GM18505 (cell line): Measurements from ENCODE around the gene TMSB10.

Experiments used
- ATAC-seq: cut with Tn5 transposase; IDR thresholded peaks from one replicate; pipeline ENCODE4 v1.9.1; 2021; ENCODE audit not compliant: unreplicated experiment
- POLR2A ChIP-seq: IDR thresholded peaks from 4 replicates; pipeline ENCODE4 v1.6.1; 2011; ENCODE audit warnings: borderline replicate concordance; ENCODE audit not compliant: insufficient read depth, insufficient read length; ENCODE audit errors: extremely low read depth

TMSB10 gene

GRCh38 chr2:84885111-84885510 is 20.3 kb upstream of the TMSB10 start:
- no peak for ATAC-seq
- no peak for TF ChIP-seq POLR2A

GRCh38 chr2:84886791-84887190 is 18.7 kb upstream of the TMSB10 start:
- no peak for ATAC-seq
- no peak for TF ChIP-seq POLR2A

- peak; percentile 35 for TF ChIP-seq POLR2A
- peak; percentile 99 for ATAC-seq
Observed at GRCh38 chr2:84888401-84889276, 16.8 kb upstream of the TMSB10 start.

- no peak for TF ChIP-seq POLR2A
- no peak for ATAC-seq
Observed at GRCh38 chr2:84889332-84889731, 16.1 kb upstream of the TMSB10 start.

- ATAC-seq = no peak
- no peak for TF ChIP-seq POLR2A
Observed at GRCh38 chr2:84891355-84892010, 14.0 kb upstream of the TMSB10 start.

GRCh38 chr2:84894131-84894586 is 11.3 kb upstream of the TMSB10 start:
- no peak for TF ChIP-seq POLR2A
- ATAC-seq = no peak

GRCh38 chr2:84894758-84895520 is 10.5 kb upstream of the TMSB10 start:
- no peak for TF ChIP-seq POLR2A
- ATAC-seq = no peak

- TF ChIP-seq POLR2A = no peak
- ATAC-seq = no peak
Observed at GRCh38 chr2:84896567-84896966, 8.9 kb upstream of the TMSB10 start.

- ATAC-seq = no peak
Observed at GRCh38 chr2:84897773-84898172, 7.7 kb upstream of the TMSB10 start.

GRCh38 chr2:84899304-84900204 is 5.9 kb upstream of the TMSB10 start:
- ATAC-seq = no peak
- no peak for TF ChIP-seq POLR2A

More at GRCh38 chr2:84897773-84898172, 7.7 kb upstream of the TMSB10 start:
- no peak for TF ChIP-seq POLR2A

GRCh38 chr2:84900971-84901370 is 4.5 kb upstream of the TMSB10 start:
- no peak for TF ChIP-seq POLR2A
- ATAC-seq = no peak

- no peak for TF ChIP-seq POLR2A
- ATAC-seq = no peak
Observed at GRCh38 chr2:84901593-84902120, 3.8 kb upstream of the TMSB10 start.
